ENCODE measurements around the gene SAMD1.
A peak's percentile ranks its signal among the peaks of the same experiment; 100 is the strongest.

The SAMD1 gene

DNA sequence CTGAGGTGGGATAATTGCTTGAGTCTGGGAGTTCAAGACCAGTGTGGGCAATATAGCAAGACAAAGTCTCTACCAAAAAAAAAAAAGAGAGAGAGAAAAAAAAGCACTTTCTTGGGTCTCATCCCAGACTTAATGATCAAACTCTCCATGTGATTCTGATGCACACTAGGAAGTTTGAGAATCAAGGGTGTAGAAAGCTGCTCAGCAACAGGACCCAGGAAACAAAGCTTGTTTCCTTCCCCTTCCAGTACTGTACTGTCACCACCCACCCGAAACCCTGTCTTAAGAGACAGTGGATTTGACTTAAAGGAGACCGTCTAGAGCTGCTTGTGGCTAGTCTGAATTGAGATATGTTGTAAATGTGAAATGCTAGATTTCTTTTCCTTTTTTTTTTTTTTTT is 12.1 kb downstream of the SAMD1 start:
- TF ChIP-seq, protein P1, sequence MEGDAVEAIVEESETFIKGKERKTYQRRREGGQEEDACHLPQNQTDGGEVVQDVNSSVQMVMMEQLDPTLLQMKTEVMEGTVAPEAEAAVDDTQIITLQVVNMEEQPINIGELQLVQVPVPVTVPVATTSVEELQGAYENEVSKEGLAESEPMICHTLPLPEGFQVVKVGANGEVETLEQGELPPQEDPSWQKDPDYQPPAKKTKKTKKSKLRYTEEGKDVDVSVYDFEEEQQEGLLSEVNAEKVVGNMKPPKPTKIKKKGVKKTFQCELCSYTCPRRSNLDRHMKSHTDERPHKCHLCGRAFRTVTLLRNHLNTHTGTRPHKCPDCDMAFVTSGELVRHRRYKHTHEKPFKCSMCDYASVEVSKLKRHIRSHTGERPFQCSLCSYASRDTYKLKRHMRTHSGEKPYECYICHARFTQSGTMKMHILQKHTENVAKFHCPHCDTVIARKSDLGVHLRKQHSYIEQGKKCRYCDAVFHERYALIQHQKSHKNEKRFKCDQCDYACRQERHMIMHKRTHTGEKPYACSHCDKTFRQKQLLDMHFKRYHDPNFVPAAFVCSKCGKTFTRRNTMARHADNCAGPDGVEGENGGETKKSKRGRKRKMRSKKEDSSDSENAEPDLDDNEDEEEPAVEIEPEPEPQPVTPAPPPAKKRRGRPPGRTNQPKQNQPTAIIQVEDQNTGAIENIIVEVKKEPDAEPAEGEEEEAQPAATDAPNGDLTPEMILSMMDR (conservative IDR thresholded peaks at IDR 0.05) = no peak
- no peak for TF ChIP-seq ZFX (IDR thresholded peaks at IDR 0.05)
- H3K27ac ChIP-seq = no peak overlapping the region

DNA sequence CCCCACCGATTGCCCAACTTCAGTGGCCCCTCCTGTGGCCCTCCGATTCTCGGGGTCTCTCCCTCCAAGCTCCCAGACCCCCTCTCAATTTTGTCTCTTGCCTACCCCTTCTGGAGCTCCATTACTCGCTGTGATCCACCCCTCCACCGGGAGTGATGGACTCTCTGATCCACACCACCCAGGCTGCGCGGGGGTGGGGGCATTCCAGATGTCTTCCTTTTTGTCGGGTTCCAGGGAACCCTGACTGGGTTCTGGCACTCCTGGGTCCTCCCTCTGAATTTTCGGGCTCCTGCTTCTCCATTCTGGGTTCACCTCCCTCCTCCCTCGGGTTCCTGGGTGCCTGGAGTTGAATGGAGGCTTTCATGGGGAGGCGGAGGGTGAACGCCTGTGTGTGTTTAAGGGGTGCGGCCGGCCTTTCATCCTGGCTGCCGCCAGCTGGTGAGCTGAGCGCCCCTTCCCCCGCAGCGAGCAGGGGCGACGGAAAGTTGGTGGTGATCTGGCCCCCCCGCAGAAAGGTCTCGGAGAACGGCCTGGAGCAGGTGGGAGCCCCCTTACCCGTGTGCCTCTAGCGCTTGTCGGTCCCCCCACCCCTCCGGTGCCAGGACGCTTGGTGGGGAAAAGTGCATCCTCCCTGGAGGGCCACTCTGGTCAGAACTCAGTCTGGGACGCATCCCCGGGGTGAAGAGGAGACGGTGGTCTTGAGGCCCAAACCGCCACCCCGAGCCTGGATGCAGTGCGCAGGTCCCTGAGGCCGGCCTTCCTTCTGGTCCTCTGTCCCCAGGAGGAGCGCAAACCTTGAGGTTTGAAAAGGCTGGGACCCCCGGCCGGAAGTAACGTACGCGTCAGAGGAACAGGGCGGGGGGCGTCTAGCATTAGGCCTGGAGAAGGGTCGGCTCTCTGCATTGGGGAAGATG is 16.4 kb downstream of the SAMD1 start:
- H3K27ac ChIP-seq = peak overlapping the region; percentile 60
- no peak for TF ChIP-seq ZFX (IDR thresholded peaks at IDR 0.05)
- TF ChIP-seq, protein P1 (conservative IDR thresholded peaks at IDR 0.05) = no peak

DNA sequence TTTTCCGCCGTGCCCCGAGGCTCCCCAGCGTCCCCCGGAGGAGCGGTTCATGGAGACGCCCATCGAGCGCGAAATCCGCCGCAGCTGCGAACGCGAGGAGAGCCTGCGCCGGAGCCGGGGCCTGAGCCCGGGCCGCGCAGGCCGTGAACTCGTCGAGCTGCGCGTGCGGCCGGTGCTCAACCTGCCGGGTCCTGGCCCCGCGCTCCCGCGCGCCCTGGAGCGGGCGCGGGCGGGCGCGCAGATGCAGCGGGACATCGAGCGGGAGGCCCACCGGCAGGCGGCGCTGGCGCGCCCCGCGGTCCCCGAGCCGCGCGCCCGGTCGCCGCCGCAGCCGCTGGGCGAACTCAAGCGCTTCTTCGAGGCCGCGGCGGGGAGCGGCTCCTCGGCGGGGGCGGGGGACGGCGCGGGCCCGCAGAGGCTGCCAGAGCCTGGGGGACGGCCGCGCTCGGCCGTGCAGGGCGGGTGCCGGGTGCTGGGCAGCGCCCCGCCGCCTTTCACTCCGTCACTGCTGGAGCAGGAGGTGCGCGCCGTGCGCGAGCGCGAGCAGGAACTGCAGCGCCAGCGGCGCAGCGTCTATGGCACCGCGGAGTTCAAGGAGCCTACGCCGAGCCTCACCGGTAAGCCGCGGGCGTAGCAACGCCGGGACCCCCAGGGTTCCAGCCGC is 17.2 kb downstream of the SAMD1 start:
- H3K27ac ChIP-seq = peak overlapping the region; percentile 60
- TF ChIP-seq, protein P1 (conservative IDR thresholded peaks at IDR 0.05) = peak; percentile 99
- TF ChIP-seq ZFX (IDR thresholded peaks at IDR 0.05) = peak; percentile 43; the same call in 1 of the 2 replicates

DNA sequence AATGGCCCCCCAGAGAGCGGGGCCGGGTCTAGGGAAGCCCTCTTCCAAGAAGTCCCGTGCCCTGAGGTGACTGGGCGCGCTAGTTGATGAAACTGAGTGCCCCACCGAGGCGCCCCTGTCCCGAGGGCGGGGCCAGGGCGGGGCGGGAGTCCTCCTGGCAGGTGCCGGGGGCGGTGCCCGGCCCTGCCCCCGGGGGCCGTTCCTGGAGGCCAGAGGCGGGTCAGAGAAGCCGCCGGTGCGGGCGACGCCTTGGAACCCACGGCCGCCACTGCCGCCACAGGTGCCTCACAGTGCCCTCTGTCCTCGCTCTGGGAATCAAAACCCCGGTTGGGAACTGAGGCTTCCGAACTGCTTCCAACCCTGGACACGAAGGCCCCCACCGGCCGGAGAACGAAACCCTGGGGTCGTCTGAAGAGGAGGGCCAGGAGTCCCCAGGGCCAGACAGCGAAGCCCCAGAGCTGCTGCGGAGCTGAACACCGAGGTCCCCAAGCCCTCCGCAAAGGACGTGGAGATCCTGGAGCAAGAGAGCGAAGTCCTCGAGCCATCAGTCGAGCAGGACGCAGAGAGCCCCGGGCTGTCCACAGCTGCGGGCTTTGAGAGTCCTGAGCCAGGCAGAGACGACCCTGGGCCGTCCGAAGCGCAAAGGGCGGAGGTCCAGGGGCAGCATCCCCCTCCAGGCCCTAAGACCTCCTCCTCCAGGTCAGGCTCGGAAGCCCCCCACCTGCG is 17.9 kb downstream of the SAMD1 start, which contains the start of gene MISP3:
TSS of gene MISP3 (plus strand) at position 252 of the 726 bp plus-strand sequence. CDS start 524 bp downstream, outside the sequence.
- TF ChIP-seq, protein P1 (conservative IDR thresholded peaks at IDR 0.05) = no peak
- no peak for TF ChIP-seq ZFX (IDR thresholded peaks at IDR 0.05)
- H3K27ac ChIP-seq = peak within 1 kb of the TSS; percentile 60

DNA sequence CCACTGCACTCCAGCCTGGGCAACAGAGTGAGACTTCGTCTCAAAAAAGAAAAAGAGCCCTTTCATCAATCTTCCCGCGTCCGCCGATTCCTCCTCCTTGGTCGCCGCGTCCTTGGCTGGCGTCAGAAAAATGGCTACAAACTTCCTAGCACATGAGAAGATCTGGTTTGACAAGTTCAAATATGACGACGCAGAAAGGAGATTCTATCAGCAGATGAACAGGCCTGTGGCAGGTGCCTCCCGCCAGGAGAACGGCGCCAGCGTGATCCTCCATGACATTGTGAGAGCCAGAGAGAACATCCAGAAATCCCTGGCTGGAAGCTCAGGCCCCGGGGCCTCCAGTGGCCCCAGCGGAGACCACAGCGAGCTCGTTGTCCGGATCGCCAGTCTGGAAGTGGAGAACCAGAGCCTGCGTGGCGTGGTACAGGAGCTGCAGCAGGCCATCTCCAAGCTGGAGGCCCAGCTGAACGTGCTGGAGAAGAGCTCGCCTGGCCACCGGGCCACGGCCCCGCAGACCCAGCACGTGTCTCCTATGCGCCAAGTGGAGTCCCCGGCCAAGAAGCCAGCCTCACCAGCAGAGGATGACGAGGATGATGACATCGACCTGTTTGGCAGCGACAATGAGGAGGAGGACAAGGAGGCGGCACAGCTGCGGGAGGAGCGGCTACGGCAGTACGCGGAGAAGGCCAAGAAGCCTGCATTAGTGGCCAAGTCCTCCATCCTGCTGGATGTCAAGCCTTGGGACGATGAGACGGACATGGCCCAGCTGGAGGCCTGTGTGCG is 20.1 kb downstream of the SAMD1 start:
- no peak overlapping the region for H3K27ac ChIP-seq
- TF ChIP-seq, protein P1 (conservative IDR thresholded peaks at IDR 0.05) = no peak
- no peak for TF ChIP-seq ZFX (IDR thresholded peaks at IDR 0.05)

DNA sequence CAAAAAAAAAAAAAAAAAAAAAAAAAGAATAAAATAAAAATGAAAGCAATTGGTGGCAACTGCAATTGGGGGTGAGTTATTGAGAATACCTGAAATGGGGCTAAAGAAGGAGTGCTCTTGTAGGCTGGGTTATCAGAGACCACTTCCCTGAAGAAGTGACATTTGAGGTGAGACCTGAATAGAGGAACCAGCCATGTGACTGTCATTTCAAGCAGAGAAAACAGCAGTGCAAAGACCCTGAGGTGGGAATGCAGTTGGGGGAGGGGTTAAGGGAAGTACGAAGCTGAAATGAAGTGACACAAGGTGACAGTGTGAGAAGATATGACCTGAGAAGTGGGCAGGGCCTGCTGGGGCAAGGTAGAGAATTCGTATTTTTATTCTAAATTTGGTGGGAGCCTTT is 24.4 kb downstream of the SAMD1 start:
- TF ChIP-seq, protein P1 (conservative IDR thresholded peaks at IDR 0.05) = no peak
- no peak for TF ChIP-seq ZFX (IDR thresholded peaks at IDR 0.05)

More for the DNA sequence above, 24.4 kb downstream of the SAMD1 start:
- H3K27ac ChIP-seq = no peak overlapping the region

All from C4-2B (cell line).